GM19452 (cell line): ENCODE measurements around the gene ZDHHC14.
"Not testable (repeated sequence)": the region's sequence is repeated elsewhere in the genome, so short reads cannot be mapped to it uniquely, and the experiment has no call there.

Source experiments
- ATAC-seq: cut with Tn5 transposase; IDR thresholded peaks from one replicate; pipeline ENCODE4 v1.9.1; 2021; ENCODE audit not compliant: unreplicated experiment

The ZDHHC14 gene

GRCh38 chr6:157548635-157549467 lies 167.9 kb downstream of the ZDHHC14 start:
- peak; percentile 67 for ATAC-seq

DNA sequence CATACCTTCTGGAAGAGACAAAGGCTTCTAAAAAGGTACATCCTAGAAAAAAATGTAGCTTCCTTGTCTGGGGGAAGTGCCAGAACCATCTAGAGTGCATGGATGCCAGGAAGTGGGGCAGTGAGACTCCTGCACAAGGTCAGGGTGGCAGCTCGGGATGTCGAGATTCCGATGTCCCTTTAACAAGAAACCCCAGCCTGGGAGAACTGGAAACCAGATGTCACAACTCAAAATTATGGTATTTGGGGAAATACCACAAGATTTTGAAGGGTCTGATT lies 168.4 kb downstream of the ZDHHC14 start:
- no peak for ATAC-seq

DNA sequence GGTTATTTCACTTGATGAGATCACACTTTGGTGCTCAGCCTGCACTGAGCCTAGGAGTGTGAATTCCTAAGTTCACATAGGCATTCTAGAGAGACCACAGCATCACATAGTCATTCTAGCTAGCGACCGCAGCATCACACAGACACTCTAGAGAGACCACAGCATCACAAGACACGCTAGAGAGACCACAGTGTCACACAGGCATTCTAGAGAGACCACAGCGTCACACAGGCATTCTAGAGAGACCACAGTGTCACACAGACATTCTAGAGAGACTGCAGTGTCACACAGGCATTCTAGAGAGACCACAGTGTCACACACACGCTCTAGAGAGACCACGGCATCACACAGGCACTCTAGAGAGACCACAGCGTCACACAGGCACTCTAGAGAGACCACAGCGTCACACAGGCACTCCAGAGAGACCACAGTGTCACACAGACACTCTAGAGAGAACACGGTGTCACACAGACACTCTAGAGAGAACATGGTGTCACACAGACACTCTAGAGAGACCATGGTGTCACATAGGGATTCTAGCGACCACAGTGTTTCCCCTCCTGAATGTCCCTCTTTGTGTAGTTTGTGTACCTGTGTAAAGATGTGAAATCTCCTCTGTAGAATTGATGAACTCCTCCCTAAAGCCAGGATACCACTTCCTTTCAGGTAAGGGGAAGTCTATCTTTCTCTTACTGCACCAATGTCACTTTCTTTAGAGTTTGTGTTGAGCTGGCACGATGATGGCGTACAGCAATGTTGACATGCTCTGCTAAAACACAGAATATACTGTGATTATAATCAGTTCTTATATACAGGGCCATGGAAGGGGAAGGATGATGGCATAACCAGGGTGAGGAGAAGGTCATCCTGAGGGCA lies 169.4 kb downstream of the ZDHHC14 start:
- no peak for ATAC-seq

DNA sequence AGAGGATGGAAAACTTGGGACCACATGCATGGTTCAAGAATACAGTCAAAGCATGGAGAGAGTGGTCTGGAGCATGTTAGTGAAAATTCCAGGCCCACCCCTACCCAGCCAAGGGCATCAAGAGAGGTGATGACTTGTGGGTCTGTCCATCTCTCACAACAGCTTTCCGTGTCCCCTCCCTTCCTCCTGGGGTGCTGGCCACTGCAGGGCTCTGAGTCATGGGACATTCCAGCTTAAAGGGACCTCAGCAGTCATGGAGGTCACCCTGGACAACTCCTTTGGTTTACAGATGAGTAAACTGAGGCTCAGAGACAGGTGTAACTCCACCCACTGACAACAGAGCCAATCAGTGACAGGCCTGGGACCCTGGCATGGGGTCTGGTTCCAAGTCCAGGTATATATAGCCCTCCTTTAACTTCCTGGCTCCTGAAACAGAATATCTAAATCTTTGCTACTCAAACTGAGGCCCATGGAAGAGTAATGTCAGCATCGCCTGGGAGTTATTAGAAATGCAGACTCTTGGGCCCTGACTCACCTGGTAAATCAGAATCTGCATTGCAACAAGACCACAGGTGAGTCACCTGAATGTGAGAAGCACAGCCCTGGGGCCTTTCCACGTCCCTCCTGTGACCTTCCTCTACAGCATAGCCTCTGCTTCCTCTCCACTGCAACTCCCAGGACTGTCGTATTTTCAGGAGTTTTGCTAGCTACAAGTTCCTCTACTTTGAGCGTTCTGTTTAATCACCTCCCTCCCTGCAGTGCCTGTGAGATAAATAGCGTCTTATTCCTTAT lies 170.2 kb downstream of the ZDHHC14 start:
- ATAC-seq: no peak

DNA sequence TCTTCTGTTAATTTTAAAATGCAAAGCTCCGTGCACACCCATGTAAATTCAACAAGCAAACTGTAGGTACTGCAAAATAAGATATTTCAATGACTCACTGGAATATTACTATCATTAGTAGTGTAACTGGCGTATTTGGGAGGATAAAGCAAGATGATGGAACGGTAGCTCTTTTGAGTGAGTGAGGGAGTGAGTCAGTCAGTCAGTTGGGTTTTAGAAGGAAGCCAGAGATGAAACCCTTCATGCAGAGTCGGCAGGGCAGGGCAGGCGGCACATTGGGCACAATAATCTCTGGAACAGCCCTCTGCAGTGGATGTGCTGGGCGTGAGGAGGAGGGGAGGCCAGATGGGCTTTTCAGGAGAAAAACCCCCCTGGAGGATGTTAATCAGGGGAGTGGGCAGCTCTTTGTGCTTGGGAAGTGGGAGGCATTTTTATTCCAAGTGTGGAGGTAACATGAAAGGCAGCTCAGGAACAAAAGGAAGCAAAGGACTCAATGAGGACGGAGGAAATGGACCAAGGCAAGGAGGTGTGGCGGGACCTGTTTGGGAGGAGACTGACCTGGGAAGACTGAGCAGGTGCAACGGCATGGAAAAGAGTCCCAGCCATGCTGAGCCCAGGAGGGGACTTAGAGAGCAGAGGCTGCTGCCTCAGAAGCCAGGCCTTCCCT lies 171.2 kb downstream of the ZDHHC14 start:
- ATAC-seq: no peak

DNA sequence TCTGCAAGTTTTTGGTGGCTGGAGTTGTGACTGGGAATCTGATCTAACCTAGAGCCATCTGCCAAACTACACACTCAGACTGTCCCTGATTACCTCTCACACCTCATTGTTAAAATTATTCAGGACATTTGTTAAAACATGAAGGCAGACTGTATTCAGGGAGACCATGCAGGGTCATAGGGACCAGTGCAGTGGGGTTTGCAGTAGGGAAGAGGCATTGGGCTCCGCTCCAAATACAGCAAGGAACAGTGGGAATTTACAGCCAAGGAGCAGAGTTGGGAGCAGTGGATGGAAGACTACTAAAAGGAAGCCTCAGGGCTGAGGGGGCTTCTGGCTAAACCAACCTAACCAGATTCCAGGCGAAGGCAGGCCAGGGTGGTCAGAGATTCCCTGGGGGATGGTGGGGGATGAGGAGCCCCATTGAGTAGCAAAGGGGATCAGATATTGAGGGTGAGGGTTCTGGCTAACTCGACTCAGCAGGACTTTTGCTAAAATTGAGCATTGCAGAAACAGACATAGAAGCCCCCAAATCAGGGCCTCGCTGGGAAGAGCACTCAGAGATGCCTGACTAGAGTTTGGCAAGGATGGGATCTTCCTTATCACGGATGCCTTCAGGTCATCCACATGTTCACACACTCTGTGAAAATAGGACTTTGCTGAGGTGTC lies 172.0 kb downstream of the ZDHHC14 start:
- no peak for ATAC-seq

GRCh38 chr6:157554747-157555146 lies 173.8 kb downstream of the ZDHHC14 start:
- ATAC-seq: no peak

DNA sequence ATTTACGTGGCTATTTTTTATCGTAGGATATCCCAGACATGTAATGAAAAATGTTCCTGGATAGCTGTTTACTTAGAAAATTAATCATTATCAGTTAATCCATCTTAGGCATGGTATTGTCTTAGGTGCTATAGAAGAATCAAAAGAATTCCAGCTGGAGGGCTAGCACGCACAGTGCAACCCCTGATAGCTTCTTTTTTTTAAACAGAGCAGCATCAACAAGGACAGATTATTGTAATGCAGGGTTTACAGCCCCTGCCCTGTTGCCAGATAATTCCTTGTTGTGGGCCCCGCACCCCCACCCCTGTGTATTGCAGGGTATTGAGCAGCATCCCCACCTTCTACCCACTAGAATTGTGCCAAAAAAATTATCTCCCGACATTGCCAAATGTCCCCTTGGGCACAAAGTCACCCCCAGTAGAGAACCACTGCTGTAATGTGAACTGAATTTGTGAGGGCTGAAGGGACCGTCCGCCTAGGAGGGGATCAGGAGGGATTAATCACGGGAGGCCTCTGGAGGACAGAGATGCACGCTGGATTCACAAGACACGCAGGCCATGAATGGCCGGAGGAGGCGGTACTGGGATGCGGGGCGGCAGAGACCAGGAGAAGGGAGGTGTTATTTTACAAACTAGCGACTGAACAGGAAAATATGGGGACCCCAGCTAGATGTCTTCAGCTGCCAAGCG lies 174.6 kb downstream of the ZDHHC14 start:
- ATAC-seq: no peak

DNA sequence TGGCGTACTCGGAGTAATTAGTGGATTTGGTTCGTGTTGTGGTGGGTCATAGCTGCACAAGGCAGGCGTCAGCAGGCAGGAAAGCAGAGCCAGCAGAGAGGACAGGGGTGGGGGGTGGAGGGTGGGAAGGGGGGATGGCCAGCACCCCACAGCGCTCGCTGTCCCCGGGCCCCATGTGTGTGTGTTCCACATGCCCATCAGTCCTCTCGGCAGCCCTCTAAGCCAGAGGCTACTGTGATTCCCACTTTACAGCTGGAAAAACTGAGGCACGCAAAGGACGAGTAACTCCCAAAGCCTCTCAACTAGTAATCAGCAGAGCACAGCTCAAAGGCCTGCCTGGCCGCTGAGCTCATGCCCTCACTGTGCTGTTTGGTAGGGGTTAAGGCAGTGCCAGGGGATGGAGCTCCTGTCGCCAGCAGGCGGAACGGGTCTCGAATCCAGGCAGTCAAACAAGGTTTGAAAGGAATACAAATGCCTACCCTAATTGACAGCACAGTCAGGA lies 175.2 kb downstream of the ZDHHC14 start:
- ATAC-seq: no peak

- no peak for ATAC-seq
Observed at GRCh38 chr6:157556671-157557430, 175.9 kb downstream of the ZDHHC14 start.

DNA sequence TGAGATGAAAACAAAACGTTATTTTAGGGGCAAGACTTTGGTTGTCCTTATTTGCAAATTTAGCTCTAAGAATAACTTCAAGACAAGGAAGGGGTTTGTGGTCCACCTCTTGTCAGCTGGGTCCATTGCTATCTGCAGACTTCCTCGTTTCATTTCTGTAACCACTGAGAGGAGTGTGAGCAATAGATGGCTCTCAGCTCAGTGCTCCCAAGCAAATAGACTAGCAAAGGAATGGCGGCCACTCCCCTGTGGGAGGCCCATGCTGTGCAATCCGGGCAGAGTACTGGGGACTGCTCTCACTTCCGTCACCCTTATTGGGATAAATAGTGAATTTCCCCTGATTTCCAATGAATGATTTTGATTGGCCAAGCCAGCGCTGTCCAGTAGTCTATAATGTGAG lies 176.6 kb downstream of the ZDHHC14 start:
- peak; percentile 45 for ATAC-seq

DNA sequence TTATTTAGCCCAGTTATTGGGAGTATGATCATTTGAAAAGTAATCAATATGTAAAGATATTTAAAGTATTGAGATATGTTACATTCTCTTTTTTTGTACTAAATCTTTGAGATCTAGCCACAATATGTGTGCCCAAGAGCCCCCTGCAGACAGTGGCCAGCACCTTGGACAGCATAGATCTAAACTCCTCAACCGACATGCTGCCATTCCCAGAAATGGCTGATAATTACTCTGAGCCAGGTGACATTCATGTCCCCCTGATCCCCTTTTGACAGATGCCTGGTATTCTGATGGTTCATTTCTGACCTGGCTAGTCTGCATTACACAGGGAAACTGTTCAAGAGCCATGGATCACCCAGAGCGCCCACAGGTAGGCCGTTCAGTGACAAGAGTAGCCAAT lies 177.1 kb downstream of the ZDHHC14 start:
- no peak for ATAC-seq

DNA sequence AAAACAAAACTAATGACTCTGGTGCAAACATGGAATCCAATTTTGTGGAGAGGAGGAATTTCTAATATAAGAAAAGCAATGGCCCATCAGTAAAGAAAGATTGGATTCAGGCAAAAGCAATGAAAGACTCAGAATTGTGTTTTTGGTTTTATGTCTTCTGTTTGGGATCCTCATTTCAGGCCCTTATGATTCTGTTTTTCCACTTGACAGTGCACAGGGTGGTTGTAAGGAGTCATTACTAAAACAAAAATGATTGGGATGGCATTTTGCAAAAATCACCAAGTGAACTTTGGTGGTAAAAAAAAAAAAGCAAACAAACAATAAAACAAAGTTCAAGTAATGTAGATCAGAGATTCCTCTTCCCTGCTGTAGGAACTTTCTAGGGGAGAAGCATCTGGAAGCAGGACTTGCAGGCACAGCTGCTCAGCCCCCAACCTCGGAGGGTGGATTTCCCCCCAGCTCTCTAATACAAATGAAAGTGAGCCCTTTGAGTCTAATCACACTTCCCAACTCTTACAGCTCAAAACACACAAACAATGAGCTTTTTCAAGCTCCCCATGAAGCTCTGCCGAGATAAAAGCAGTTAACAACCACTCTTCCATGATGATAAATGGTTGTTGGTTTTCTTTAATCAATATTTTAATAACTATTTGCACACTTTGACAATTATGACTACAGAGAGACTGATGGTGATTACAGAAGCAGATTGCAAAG lies 177.7 kb downstream of the ZDHHC14 start:
- no peak for ATAC-seq

DNA sequence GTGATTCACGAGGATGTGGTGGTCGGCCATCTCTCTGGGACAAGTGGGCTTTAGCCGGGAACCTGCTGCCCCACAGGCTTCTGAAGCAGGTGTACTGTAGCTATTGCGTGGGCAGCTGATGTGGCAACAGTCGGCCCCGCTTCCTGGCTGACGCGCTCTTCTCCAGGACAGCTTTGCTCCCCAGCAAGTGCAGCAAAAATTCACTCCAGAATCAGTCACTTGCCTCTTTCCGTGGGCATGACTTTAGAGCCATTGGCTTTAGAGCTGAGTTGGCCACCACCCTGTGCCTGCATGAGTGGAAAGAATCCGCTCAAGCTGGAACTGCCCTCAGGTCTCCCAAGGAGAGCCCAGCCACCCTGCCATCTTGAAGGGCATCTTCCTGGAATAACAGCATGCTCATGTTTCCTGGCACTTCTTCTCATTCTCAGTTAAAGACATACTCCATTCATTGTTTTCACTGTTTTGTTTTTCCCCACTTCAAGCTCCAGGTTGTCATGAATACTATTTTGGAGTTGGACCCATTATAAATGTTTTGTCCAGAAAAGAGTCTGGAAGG lies 178.3 kb downstream of the ZDHHC14 start:
- no peak for ATAC-seq

DNA sequence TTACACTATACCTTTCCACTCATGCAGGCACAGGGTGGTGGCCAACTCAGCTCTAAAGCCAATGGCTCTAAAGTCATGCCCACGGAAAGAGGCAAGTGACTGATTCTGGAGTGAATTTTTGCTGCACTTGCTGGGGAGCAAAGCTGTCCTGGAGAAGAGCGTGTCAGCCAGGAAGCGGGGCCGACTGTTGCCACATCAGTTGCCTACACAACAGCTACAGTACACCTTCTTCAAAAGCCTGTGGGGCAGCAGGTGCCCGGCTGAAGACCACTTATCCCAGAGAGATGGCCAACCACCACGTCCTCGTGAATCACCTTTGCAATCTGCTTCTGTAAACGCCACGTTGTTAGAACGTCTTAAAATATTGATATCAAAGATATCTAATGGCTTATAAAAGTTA lies 179.1 kb downstream of the ZDHHC14 start:
- ATAC-seq: not testable (repeated sequence)

DNA sequence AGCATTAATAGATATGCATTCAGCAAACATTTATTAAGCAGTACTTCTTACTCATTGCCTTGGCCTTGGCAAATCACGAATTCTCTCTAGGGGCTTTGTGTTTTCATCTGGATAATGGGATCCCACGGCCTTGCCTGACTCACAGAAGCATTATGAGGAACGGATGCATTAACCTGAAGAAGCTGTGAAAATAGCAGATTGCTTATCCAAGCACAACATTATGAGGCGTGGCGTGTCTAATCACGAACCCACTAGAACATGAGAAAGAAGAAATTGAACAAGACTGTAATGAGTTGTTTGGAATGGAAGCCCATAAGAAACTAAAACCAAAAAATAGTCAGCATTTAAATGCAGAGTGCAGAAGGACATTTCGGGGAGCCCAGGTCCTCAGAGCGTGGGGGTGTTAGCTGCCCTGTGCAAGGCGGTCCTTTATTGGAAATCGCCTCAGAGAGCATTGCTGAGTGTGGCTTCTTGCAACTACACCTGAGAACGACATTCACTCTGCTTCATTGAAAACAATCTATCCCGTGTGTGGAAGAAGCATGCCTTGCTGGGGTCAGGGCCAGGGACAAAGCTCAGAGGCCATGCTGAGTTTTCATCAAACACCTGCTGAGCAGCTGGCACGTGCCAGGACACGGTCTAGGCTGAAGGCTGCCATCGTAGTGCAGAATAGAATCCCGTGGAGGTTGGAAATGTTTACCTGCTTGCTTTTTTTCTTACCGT lies 179.9 kb downstream of the ZDHHC14 start:
- peak; percentile 0 for ATAC-seq

DNA sequence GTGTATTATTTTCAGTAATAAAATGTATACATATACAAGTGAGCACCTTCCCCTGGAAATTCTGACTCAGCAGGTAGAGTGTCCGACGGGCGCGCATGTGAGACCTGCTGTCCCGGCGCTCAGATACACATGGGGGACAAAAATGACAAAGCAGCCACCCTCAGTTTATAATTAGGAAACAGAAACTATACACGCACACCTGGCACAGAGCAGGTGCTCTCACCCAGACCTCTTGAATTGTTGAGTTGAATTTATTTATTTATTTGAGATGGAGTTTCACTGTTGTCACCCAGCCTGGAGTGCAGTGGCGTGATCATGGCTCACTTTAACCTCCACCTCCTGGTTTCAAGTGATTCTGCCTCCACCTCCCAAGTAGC lies 180.4 kb downstream of the ZDHHC14 start:
- ATAC-seq: peak; percentile 32
